ENCODE data around the gene PCCA.

DNA sequence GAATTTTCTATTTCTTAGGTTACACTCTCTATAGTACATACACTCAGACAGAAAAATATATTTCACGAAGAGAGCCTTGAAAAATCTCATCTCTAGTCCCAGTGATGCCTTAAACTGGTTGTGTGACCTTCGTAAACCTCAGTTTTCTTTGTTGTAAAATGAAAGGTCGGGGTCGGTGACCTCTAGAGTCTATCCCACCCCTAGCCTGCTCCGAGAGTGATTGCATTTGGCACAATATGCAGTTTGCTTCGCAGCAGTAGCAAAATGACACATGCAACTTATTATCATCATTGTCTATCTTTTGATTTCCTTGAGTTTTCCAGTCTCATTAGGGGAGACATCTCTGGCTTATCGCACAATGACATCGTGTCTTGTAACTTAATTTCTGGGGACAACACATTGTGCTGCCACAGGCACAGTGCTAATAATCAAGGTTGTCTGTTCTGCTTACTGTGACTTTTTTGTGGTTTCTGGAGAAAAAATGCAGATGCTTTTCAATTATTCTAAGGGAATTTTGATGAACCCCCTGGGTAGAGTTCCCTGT, 384.7 kb downstream of the PCCA start:
- TF ChIP-seq BRF2 (CRISPR knock-in tag; IDR thresholded peaks at IDR 0.05): no peak
- TF ChIP-seq, protein P1, sequence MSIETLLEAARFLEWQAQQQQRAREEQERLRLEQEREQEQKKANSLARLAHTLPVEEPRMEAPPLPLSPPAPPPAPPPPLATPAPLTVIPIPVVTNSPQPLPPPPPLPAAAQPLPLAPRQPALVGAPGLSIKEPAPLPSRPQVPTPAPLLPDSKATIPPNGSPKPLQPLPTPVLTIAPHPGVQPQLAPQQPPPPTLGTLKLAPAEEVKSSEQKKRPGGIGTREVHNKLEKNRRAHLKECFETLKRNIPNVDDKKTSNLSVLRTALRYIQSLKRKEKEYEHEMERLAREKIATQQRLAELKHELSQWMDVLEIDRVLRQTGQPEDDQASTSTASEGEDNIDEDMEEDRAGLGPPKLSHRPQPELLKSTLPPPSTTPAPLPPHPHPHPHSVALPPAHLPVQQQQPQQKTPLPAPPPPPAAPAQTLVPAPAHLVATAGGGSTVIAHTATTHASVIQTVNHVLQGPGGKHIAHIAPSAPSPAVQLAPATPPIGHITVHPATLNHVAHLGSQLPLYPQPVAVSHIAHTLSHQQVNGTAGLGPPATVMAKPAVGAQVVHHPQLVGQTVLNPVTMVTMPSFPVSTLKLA (IDR thresholded peaks at IDR 0.05): no peak
- TF ChIP-seq HNRNPUL1 (IDR thresholded peaks at IDR 0.05; ENCODE audit: low read depth, low read length): no peak
- TF ChIP-seq, protein P2, sequence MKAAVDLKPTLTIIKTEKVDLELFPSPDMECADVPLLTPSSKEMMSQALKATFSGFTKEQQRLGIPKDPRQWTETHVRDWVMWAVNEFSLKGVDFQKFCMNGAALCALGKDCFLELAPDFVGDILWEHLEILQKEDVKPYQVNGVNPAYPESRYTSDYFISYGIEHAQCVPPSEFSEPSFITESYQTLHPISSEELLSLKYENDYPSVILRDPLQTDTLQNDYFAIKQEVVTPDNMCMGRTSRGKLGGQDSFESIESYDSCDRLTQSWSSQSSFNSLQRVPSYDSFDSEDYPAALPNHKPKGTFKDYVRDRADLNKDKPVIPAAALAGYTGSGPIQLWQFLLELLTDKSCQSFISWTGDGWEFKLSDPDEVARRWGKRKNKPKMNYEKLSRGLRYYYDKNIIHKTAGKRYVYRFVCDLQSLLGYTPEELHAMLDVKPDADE (CRISPR knock-in tag; IDR thresholded peaks at IDR 0.05): no peak
- no peak for TF ChIP-seq RXRA (CRISPR knock-in tag; IDR thresholded peaks at IDR 0.05)
- TF ChIP-seq CTCF (CRISPR knock-in tag; IDR thresholded peaks at IDR 0.05): no peak
